GM21737 (cell line): ENCODE measurements around the gene CELF5.

ENCODE experiments used
- ATAC-seq: cut with Tn5 transposase; IDR thresholded peaks from one replicate; pipeline ENCODE4 v1.9.1; 2021; ENCODE audit warnings: mild to moderate bottlenecking, moderate library complexity; ENCODE audit not compliant: unreplicated experiment

The CELF5 gene

GRCh38 chr19:3236272-3236671, 11.8 kb downstream of the CELF5 start:
- no peak for ATAC-seq

DNA sequence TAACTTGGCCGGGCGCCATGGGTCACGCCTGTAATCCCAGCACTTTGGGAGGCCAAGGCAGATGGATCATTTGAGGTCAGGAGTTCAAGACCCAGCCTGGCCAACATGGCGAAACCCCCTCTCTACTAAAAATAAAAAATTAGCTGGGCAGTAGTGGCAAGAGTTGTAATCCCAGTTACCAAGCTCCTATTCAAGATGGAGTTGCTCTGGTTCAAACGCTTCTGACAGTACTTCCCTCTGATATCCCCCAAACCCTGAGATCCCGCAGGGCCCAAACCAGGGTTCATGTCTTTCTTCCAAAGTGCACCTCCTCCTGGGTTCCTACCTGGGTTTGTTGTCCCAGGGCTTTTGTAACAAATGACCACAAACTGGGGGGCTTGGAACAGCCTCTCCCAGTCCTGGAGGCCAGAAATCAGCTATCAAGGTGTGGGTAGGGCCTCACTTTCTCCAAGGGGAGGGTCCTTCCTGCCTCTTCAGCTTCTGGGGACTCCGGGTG, 13.7 kb downstream of the CELF5 start:
- no peak for ATAC-seq

GRCh38 chr19:3239367-3239766, 14.9 kb downstream of the CELF5 start:
- ATAC-seq: no peak

GRCh38 chr19:3243819-3244700, 19.6 kb downstream of the CELF5 start:
- no peak for ATAC-seq

- no peak for ATAC-seq
Measured at GRCh38 chr19:3245050-3245449, 20.6 kb downstream of the CELF5 start.

DNA sequence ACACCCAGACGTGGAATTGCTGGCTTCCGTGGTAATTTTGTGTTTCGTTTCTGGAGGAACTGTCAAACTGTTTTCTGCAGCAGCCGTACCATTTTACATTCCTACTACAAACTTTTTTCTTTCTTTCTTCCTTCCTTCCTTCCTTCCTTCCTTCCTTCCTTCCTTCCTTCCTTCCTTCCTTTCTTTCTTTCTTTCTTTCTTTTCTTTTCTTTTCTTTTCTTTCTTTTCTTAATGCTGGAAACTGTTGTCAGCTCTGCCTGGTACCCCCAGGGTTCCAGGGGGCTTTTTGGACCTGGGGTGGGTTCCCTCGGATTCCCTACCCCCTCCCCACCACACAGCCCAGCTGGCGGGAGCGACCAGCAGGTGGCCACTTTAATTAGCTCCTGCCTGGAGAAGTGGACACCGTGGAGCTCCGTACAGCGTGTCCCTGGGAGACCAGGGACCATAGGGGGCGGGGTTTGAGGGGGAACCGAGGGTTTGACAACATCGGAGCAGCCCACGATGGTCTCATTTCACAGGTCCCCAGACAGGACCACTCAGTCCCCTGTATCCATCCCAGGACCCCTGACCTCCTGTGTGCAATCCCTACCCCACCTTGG, 24.4 kb downstream of the CELF5 start:
- ATAC-seq: no peak

- no peak for ATAC-seq
Measured at GRCh38 chr19:3249408-3249807, 24.9 kb downstream of the CELF5 start.

DNA sequence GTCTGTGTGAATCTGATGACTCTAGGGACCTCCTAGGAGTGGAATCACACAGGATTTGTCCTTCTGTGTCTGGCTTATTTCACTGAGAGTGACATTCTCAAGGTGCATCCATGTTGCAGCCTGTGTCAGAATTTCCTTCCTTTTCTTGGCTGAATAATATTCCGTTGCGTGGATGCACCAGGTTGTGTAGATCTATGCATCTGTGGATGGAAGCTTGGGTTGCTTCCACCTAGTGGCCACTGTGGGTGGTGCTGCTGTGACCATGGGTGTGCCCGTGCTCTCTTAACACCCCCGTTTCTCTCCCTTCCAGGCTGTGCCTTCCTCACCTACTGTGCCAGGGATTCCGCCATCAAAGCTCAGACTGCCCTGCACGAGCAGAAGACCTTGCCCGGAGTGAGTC, 26.2 kb downstream of the CELF5 start:
- no peak for ATAC-seq

DNA sequence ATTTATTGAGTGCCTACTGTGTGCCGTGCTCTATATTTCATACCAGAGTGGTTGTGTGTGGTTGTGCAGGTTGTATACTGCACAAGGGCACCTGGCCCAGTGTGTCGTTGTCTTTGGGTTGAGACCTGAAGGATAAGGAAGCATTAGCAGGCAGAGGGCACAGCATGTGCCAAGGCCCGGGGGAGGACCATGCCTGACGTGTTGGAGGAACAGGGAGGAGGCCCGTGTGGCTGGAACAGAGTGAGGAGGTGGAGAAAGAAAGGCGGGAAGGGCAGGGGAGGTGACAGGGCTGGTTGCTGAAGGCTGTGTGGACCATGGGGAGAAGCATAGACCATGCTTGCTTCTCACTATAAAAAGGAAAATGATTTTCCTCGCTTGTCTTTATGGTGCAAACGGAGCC, 26.8 kb downstream of the CELF5 start:
- ATAC-seq: no peak

- no peak for ATAC-seq
Measured at GRCh38 chr19:3252650-3253049, 28.2 kb downstream of the CELF5 start.

DNA sequence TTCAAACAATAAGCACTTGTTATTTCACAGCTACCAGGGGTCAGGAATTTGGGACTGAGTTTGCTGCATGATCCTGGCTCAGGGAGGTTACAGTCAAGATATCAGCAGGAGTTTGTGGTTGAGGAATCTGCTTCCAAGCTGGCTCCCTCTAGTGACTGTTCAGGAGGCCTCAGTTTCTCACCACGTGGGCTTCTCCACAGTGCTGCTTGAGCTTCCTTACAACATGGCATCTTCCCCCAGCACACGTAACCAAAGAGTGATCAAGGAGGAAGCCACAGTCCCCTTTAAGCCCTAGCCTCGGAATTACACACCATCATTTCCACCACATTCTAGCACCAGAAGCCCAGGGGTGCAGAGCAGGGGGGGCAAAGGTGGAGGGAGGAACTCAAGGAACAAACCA, 28.8 kb downstream of the CELF5 start:
- ATAC-seq: no peak

DNA sequence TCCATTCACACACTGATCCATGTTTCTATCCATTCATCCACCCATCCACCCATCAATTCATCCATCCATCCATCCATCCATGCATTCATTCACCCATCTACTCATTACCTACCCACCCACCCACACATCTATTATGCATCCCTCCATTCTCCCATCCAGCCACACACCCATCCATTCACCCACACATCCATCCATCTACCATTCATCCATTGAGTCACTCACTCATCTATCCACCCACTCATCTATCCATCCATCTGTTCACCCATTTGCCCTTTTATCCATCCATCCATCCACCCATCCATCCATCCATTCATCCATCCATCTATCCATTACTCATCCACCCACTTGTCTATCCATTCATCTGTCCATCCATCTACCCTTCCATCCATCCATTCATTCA, 30.1 kb downstream of the CELF5 start:
- ATAC-seq: no peak

- ATAC-seq: no peak
Measured at GRCh38 chr19:3257071-3257470, 32.6 kb downstream of the CELF5 start.

GRCh38 chr19:3262362-3262761, 37.9 kb downstream of the CELF5 start:
- ATAC-seq: no peak

DNA sequence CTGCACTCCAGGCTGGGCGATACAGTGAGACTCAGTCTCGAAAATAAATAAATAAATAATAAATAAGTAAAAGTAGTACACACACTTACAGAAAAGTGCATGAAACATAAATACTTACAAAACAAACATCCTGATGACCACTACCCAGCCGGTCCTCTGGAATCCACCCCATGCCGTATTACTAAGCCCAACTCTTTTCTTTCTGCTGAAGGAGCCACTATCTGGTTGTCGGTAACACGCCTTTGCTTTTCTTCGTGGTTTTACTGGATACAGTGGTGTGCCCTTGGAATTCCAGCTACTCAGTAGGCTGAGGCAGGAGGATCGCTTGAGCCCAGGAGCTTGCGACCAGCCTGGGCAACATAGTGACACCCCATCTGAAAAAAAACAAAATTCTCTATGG, 39.4 kb downstream of the CELF5 start:
- ATAC-seq: no peak

- ATAC-seq: no peak
Measured at GRCh38 chr19:3265432-3265831, 41.0 kb downstream of the CELF5 start.

DNA sequence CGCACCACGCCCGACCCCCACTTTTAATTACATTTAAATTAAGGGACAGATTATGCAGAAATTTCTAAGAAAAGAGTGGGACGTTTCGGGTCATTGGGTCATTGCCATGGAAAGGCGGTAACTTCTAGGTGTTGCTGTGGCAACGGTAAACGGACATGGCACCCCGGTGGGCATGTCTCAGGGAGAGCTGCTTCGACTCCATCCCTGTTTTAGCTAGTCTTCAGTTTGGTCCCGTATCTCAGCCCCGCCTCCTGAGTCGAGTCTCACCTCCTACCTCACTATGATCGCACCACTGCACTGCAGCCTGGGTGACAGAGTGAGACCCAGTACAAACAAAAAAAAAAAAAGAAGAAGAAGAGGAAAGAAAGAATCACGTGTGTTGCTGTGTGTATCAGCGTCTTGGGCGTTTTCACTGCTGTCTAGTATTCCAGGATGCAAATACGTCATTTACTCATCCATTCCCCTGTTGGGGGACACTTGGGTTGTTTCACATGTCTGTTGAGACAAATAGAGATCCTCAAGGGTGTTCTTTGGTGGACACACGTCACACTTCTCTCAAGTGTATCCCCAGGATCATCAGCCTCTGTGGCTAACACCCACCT, 41.7 kb downstream of the CELF5 start:
- ATAC-seq: no peak

DNA sequence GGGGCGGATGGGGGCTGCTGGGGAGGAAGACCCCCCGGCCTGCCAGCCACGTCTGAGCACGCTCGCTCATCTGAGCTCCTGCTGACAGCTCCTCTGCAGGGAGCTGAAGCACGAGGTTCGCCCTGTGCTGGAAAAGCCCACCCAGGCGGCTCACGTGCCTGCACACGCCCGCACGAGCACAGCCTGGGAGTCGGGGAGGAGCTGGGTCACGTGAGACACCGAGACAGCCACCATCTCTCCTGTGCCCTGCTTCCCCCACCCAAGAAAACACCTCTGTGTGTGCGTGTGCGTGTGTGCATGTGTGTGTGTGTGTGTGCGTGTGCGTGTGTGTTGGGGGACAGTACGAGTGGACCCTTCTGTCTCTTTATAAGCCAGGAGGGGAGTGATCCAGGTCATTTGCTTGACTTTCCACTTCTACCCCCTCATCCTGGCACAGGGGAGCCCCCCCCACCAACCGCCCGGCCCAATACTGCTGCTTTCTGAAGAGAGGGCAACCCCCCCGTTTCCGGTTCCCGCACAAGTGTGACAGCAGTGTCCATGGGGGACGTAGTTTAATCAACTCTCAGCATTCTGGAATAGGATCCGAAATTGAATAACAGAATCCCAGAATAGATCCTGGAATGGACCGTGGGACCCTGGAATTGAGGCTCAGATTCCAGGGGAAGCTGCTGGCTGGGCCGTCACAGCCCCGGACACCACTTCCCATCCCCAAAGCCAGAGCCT, 42.5 kb downstream of the CELF5 start:
- ATAC-seq: no peak

DNA sequence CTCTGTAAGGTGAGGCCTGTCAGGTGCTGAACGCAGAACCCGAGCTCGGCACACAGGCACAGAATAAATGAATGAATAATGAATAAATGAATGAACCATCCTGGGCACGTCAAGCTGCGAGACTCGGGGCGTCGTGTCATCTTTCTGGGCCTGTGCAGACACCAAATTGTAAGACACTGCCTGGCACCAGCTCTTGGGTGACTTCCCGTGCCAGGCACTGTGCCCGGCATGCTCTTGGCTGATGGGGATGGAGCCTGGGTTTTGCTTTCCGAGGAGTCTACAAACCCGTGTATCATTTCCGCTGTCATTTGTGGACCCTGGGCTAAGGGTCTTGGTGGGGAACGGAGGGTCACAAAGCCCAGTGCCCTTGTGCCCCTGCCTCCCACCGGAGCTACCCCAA, 43.9 kb downstream of the CELF5 start:
- ATAC-seq: no peak

- no peak for ATAC-seq
Measured at GRCh38 chr19:3268763-3269162, 44.3 kb downstream of the CELF5 start.

- no peak for ATAC-seq
Measured at GRCh38 chr19:3269916-3270671, 45.6 kb downstream of the CELF5 start.
